Loucy (cell line): ENCODE results near the gene LRCH1.

Experiments used
- EZH2phosphoT487 ChIP-seq: fragments of 200-600 bp; IDR thresholded peaks from 2 replicates; pipeline ENCODE4 v1.6.1; 2018; ENCODE audit warnings: antibody characterized with exemption, mild to moderate bottlenecking, moderate library complexity, borderline replicate concordance
- TF ChIP-seq, protein P1 (sequence below): fragments of 200-600 bp; sonication (generic); conservative IDR thresholded peaks from 2 replicates; pipeline ENCODE4 v1.5.1; 2014; ENCODE audit warnings: mild to moderate bottlenecking, antibody characterized with exemption, low read length

DNA sequence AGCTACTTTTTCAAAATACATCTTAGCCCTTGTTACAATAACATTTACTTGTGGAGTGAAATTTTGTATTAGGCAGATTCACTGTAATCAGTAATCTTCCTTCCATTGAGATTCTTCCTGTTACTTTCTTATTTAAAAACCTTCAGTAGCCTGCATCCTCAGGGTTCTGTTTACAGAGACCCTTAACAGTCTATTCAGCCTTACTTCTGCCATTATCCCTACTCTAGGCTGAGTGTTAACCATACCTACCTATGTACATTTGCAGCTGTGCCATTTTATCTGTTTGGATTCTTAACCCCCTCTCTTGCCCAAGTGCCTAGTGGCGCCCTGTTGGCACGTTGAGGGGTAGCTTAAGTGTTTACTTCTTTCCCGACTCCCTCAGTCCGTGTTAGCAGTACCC is 71.9 kb downstream of the LRCH1 start:
- TF ChIP-seq, protein P1, sequence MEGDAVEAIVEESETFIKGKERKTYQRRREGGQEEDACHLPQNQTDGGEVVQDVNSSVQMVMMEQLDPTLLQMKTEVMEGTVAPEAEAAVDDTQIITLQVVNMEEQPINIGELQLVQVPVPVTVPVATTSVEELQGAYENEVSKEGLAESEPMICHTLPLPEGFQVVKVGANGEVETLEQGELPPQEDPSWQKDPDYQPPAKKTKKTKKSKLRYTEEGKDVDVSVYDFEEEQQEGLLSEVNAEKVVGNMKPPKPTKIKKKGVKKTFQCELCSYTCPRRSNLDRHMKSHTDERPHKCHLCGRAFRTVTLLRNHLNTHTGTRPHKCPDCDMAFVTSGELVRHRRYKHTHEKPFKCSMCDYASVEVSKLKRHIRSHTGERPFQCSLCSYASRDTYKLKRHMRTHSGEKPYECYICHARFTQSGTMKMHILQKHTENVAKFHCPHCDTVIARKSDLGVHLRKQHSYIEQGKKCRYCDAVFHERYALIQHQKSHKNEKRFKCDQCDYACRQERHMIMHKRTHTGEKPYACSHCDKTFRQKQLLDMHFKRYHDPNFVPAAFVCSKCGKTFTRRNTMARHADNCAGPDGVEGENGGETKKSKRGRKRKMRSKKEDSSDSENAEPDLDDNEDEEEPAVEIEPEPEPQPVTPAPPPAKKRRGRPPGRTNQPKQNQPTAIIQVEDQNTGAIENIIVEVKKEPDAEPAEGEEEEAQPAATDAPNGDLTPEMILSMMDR, result no peak
- TF ChIP-seq EZH2phosphoT487, result no peak
